Ovary (tissue), 3 donors: ENCODE measurements around the gene B9D1.

ENCODE experiments used
- EP300 ChIP-seq: sonication (generic); formaldehyde crosslinking; IDR thresholded peaks from one replicate; pipeline ENCODE4 v1.6.1; 2017; ENCODE audit warnings: antibody characterized with exemption
- TF ChIP-seq, protein P1 (sequence below), 3 donors: fragments of 450-650 bp in 2 of 3; fragments of 200-600 bp in 1 of 3; IDR thresholded peaks; one replicate each; pipeline versions ENCODE4 v1.5.1 to v1.8.0; 2016 to 2022; ENCODE audit warnings: antibody characterized with exemption in 3 of 3, mild to moderate bottlenecking in 1 of 3
- donor health status: DM: no; HTN: no; CAD: no.

DNA sequence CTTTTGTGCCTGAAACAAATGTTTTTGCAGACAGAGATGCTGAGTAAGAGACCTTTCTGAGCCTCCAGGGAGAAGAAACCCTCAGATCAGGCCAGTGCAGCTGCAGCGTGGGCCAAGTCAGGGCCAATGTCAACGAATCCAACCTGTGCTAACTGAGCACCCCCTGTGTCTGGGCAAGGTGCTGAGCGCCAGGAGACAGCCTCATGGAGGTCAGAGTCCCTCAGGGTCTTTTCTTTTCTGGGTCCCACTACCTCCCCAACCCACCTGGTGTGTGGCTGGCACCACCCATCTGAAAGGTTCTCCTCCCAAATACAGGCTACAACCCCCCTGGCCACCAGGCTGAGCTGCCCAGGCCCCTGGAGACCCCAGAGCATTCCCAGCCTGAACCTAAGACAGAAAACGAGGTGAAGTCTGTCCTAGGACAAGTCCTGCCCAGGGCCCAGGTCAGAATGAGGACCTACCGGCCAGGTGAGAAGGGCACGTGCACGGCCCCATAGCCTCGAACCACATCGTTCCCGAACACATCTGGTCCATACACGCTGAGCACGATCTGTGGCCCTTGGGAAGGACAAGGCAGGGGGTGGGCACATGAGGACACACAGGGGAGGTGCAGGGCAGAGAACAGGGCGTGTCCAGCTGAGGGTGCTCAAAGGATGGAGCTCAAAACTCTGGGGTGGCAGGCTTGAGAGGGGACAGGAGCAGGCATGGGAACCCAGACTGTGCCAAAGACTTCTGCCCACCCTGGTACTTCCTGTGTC is 15.0 kb downstream of the B9D1 start:
- TF ChIP-seq, protein P1, sequence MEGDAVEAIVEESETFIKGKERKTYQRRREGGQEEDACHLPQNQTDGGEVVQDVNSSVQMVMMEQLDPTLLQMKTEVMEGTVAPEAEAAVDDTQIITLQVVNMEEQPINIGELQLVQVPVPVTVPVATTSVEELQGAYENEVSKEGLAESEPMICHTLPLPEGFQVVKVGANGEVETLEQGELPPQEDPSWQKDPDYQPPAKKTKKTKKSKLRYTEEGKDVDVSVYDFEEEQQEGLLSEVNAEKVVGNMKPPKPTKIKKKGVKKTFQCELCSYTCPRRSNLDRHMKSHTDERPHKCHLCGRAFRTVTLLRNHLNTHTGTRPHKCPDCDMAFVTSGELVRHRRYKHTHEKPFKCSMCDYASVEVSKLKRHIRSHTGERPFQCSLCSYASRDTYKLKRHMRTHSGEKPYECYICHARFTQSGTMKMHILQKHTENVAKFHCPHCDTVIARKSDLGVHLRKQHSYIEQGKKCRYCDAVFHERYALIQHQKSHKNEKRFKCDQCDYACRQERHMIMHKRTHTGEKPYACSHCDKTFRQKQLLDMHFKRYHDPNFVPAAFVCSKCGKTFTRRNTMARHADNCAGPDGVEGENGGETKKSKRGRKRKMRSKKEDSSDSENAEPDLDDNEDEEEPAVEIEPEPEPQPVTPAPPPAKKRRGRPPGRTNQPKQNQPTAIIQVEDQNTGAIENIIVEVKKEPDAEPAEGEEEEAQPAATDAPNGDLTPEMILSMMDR (IDR thresholded peaks at IDR 0.05) = no peak
- TF ChIP-seq EP300 = no peak
